ENCODE measurements around the gene CTNND2. TPM values are rescaled to one million over a fixed set of nuclear protein-coding genes. Genes with fewer than 3 reads are reported as not detected.

Gene CTNND2
- polyA plus RNA-seq, 4 donors: 0.68 to 2.9 (median 2.2) TPM

DNA sequence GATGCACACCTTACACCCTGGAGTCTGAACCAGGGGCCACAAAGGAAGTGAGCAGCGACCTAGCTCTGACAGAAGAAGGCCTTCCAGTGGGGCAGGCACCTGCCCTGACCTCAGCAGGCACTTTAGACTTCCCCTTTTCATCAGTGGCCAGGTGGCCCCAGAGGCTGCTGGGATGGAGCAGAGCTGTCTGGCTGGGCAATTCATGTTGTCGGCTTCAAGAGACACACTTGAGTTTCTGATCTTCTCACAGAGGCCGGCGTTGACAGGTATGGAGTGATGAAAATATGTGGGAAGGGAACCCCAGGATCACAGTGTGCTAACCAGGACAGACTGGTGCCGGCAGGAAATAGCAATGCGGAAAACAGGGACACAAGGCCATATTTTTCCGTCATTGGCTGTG lies 375.5 kb downstream of the CTNND2 start:
- DNase-seq (ENCODE audit: low read depth in 4 of 4, low spot score in 3 of 4): no peak

- no peak for DNase-seq (ENCODE audit: low read depth in 4 of 4, low spot score in 3 of 4)
These were observed 376.4 kb downstream of the CTNND2 start for GRCh38 chr5:11527652-11528349.

DNA sequence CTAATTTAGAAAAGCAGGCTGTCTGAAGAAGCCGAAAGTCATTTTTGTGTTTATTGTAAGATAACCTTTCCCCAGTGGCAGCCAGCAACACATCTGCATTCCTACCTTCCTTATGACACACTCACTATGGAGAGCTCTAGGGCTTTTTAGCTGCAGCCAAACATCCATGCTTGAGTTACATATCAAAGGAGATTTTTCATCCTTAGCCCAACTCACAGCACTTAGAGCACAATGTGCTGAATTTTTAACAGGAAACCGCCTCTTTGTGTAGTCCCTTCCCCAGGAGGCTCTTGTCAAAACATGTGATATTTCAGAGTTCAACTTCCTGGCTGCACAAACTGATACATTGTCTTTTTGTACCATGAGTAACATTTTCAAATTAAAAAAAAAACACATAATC lies 379.2 kb downstream of the CTNND2 start:
- no peak for DNase-seq (ENCODE audit: low read depth in 4 of 4, low spot score in 3 of 4)

- DNase-seq (ENCODE audit: low read depth in 4 of 4, low spot score in 3 of 4): no peak
These were observed 380.1 kb downstream of the CTNND2 start for GRCh38 chr5:11524188-11524587.

GRCh38 chr5:11522796-11523195 lies 381.4 kb downstream of the CTNND2 start:
- no peak for DNase-seq (ENCODE audit: low read depth in 4 of 4, low spot score in 3 of 4)

DNA sequence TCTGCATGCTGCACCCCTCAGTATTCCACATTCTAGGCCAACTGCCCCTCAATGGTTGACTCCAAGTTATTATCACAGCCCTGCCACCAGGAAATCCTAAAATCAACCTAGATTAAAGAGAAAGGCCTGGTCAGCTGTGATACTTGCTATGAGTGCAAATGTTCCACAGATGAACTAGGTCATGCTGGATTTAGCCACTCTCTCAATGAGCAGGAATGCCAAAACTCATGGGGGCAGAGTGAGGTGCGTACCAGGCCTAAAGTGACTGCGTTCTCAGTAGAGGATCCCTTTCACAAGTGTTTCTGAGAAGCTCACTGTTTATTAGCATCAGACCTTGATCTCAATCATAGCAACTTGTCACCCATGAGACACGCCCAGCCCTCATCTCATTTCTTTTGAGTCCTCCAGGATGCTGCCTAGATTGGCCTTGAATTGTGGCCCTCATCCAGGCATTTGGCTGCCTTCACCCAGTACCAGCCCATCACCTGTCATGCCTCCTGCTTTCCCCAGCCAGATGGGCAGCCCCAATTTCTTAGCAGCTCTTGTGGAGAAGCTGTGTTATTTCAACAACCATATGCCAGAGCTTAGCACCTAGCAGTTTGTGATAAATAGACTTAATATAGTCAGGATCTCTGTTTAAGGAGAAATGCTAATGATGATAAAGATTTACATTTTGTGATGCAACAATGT lies 383.9 kb downstream of the CTNND2 start:
- no peak for DNase-seq (ENCODE audit: low read depth in 4 of 4, low spot score in 3 of 4)

DNA sequence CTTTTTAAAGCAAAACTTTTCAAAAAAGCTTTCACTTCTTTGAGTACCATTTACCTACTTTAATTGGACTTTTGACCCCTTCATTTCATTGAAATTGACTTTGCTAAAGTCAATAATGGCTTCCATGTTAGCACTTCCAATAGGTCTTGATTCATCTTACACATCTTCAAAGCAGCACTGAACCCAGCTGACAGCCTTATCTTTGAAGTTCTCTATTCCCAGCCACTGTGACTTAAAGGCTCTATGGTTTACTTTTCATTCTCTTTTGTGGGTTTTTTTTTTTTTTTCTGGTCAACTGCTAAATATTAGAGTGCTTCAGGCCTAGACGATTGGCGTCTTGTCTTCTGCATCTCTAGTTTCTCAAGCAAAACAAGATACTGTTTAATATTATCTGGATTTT lies 385.0 kb downstream of the CTNND2 start:
- no peak for DNase-seq (ENCODE audit: low read depth in 4 of 4, low spot score in 3 of 4)

- no peak for DNase-seq (ENCODE audit: low read depth in 4 of 4, low spot score in 3 of 4)
These were observed 385.6 kb downstream of the CTNND2 start for GRCh38 chr5:11518676-11519075.

DNA sequence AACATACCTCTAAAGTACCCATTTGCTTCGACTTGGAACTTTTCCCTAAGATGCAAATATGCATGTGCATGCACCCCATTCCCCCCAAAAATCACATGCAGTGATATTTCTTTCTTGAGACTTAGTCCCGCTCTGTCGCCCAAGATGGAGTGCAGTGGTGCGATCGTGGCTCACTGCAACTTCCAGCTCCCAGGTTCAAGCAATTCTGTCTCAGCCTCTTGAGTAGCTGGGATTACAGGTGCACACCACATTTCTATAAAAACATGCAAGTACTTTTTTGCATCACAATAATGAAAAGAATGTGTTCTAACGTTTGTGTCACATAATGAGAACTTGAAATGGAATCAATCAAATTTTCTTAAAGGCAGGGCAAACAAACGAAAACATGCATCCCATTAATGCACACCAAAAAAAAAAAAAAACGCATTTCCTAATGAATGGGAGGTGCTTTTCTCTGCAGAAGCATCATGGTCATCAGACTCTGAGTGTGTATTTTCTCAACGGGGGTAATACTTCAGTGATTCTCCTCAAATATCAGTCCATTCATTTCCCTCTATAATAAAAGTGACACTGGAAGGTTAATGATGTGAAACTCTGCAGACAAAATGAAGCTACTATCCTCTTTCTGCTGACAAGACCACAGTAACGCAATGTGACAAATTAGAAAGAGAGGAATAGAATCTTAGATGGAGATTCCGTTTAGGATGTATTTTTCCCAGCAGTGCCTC lies 389.4 kb downstream of the CTNND2 start:
- DNase-seq (ENCODE audit: low read depth in 4 of 4, low spot score in 3 of 4): peak in 2 of 4 donors; percentile 8 to 52

- no peak for DNase-seq (ENCODE audit: low read depth in 4 of 4, low spot score in 3 of 4)
These were observed 392.4 kb downstream of the CTNND2 start for GRCh38 chr5:11511878-11512277.

- DNase-seq (ENCODE audit: low read depth in 4 of 4, low spot score in 3 of 4): no peak
These were observed 393.4 kb downstream of the CTNND2 start for GRCh38 chr5:11510889-11511288.

- no peak for DNase-seq (ENCODE audit: low read depth in 4 of 4, low spot score in 3 of 4)
These were observed 394.5 kb downstream of the CTNND2 start for GRCh38 chr5:11509793-11510192.

- no peak for DNase-seq (ENCODE audit: low read depth in 4 of 4, low spot score in 3 of 4)
These were observed 396.9 kb downstream of the CTNND2 start for GRCh38 chr5:11507156-11507910.

GRCh38 chr5:11504886-11505193 lies 399.4 kb downstream of the CTNND2 start:
- no peak for DNase-seq (ENCODE audit: low read depth in 4 of 4, low spot score in 3 of 4)

- DNase-seq (ENCODE audit: low read depth in 4 of 4, low spot score in 3 of 4): no peak
These were observed 400.0 kb downstream of the CTNND2 start for GRCh38 chr5:11504065-11504885.

GRCh38 chr5:11502783-11503182 lies 401.5 kb downstream of the CTNND2 start:
- no peak for DNase-seq (ENCODE audit: low read depth in 4 of 4, low spot score in 3 of 4)

GRCh38 chr5:11497651-11498050 lies 406.6 kb downstream of the CTNND2 start:
- DNase-seq (ENCODE audit: low read depth in 4 of 4, low spot score in 3 of 4): no peak

DNA sequence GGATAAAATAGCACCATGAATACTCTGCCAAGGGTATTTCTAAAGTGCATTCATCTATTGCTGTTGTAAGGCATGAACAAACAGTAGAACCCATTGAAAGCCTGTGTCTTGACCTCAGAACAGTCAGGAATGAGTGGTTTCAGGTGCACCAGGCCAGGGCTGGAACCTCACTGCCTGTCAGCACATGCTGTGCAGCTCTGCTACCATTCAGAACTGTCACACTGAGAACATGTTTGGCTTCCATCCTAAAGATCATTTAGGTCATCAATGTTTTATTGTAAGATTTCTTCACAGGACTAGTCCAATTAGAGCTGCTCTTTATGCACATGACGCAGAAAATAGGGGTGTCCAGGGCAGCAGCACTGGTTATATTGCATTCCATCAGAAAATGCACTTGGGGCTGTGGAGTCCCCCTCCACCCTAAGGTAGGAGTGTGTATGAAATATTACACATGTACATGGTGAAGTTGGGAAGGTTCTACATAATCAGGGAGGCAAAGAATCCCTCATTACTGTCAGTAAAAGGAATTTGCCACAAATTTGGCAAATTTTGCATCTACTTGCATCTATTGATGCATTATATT lies 408.0 kb downstream of the CTNND2 start:
- DNase-seq (ENCODE audit: low read depth in 4 of 4, low spot score in 3 of 4): no peak

DNA sequence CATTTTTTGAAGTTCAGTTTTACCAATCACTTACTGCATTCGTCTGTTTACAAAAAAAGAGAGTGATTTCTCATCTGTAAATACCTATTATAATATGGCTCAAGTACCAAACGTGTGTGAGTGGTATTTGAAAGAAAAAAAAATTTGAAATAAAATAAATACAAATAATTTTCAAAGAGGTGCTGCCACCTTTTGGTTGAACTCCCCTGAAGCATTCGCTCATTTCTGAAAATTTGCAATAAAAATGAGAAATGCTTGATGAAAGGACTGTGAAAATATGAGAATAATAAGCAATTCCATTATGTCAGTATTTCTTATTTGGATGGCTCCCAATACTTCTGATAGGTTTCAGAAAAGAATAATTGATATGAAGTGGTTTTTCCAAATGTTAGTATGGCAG lies 409.9 kb downstream of the CTNND2 start:
- no peak for DNase-seq (ENCODE audit: low read depth in 4 of 4, low spot score in 3 of 4)
